ENCODE data around the gene TJP2. TPM values are rescaled to one million over a fixed set of nuclear protein-coding genes. Genes with fewer than 3 reads are reported as not detected.

The TJP2 gene
- total RNA-seq, 2 donors from 2014 or later: 45.1 to 53.0 TPM

DNA sequence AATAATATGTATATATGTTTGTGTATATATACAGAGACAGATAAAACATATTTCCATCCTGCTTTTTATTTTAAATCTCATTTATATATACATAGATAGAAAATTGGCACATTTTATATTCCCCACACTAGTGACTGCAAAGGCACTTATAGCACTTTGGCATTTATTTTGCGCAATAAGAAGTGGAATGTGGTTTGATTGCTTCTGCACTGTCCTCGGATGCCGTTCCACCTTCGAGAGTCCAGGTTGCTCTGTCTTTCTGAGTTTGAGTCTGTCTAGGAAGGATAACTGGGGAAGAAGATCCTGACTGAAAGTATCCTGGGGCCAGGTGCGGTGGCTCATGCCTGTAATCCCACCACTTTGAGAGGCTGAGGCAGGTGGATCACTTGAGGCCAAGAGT lies 84.5 kb downstream of the TJP2 start:
- TF ChIP-seq, protein P1, sequence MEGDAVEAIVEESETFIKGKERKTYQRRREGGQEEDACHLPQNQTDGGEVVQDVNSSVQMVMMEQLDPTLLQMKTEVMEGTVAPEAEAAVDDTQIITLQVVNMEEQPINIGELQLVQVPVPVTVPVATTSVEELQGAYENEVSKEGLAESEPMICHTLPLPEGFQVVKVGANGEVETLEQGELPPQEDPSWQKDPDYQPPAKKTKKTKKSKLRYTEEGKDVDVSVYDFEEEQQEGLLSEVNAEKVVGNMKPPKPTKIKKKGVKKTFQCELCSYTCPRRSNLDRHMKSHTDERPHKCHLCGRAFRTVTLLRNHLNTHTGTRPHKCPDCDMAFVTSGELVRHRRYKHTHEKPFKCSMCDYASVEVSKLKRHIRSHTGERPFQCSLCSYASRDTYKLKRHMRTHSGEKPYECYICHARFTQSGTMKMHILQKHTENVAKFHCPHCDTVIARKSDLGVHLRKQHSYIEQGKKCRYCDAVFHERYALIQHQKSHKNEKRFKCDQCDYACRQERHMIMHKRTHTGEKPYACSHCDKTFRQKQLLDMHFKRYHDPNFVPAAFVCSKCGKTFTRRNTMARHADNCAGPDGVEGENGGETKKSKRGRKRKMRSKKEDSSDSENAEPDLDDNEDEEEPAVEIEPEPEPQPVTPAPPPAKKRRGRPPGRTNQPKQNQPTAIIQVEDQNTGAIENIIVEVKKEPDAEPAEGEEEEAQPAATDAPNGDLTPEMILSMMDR (conservative IDR thresholded peaks at IDR 0.05): no peak
- Histone ChIP-seq H3K9ac (ENCODE audit: extremely low read depth, low read length, poor library complexity, severe bottlenecking) (no peak overlapping the region), H3K4me1 (ENCODE audit: control insufficient read depth, insufficient read depth, low read length) (no peaks in the 10 kb centered on the region), H3K9me3 (ENCODE audit: control insufficient read depth, low read length) (no peaks in the 10 kb centered on the region), H3K27me3 (ENCODE audit: control insufficient read depth, insufficient read depth, low read length, poor library complexity, severe bottlenecking) (no peaks in the 10 kb centered on the region), H3K36me3 (ENCODE audit: control insufficient read depth, insufficient read depth, low read length) (peaks cover 7% of the 10 kb centered on the region), H3K4me3 (ENCODE audit: low read length) (no peak overlapping the region), H3K27ac (ENCODE audit: low read depth, low read length) (no peak overlapping the region)
- Mint-ChIP-seq H3K27ac (no peak overlapping the region), H3K4me1 (no peaks in the 10 kb centered on the region), H3K9me3 (no peaks in the 10 kb centered on the region), H3K36me3 (ENCODE audit: low read depth) (peaks cover 14% of the 10 kb centered on the region), H3K27me3 (ENCODE audit: insufficient read depth) (no peaks in the 10 kb centered on the region), H3K4me3 (no peak overlapping the region)
- WGBS, 2 experiments (ENCODE audit: insufficient coverage in 1 of 2, insufficient read length in 1 of 2): 94 to 97% methylated on average over 2 to 5 of the region's 5 CpGs
- no peak for DNase-seq

DNA sequence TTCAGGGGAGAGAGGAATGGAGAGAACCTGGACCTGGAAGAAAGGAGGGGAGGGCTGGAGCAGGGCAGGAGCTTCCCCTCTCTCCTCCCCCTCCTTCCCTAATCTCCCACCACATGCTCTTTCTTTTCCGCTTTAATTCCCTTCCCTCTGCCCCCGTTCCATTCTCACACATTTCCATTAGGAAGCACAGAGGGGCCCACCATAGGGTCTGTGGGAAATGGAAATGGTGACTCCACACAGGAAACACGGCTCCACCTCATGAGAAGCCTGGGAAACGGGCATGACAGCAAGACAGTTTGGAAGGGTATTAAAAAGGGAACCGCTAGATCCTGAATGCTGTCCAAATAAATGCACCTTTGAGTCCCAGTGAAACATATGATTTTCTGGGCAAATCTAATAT lies 86.1 kb downstream of the TJP2 start:
- TF ChIP-seq, protein P1 (conservative IDR thresholded peaks at IDR 0.05): no peak
- Mint-ChIP-seq H3K36me3 (ENCODE audit: low read depth) (peaks cover 10% of the 10 kb centered on the region), H3K9me3 (no peaks in the 10 kb centered on the region), H3K4me3 (no peak overlapping the region), H3K27ac (no peak overlapping the region), H3K4me1 (no peaks in the 10 kb centered on the region), H3K27me3 (ENCODE audit: insufficient read depth) (no peaks in the 10 kb centered on the region)
- Histone ChIP-seq H3K27ac (ENCODE audit: low read depth, low read length) (no peak overlapping the region), H3K9me3 (ENCODE audit: control insufficient read depth, low read length) (no peaks in the 10 kb centered on the region), H3K4me3 (ENCODE audit: low read length) (no peak overlapping the region), H3K36me3 (ENCODE audit: control insufficient read depth, insufficient read depth, low read length) (no peaks in the 10 kb centered on the region), H3K9ac (ENCODE audit: extremely low read depth, low read length, poor library complexity, severe bottlenecking) (no peak overlapping the region), H3K4me1 (ENCODE audit: control insufficient read depth, insufficient read depth, low read length) (no peaks in the 10 kb centered on the region), H3K27me3 (ENCODE audit: control insufficient read depth, insufficient read depth, low read length, poor library complexity, severe bottlenecking) (no peaks in the 10 kb centered on the region)
- DNase-seq: no peak
- 83 to 93% methylated on average over 2 to 5 of the region's 5 CpGs for WGBS, 2 experiments (ENCODE audit: insufficient coverage in 1 of 2, insufficient read length in 1 of 2)

DNA sequence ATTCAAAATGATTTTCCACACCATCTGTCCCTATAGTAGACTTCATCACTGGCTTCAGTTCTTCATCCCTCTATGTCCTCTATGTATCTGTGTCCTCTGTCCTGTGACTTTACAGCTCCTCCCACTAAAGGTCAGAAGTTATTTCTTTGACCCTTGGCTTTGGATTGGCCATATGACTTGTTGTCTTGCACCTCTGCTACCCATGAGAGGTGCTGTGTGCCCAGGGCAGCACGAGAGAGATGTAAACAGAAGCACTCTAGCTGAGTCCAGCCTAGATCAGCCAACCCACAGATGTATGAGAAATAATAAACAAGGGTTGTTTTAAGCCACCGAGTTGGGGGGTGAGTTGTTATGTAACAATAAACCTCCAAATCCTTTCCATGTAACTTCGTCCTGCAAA lies 87.6 kb downstream of the TJP2 start:
- Mint-ChIP-seq H3K36me3 (ENCODE audit: low read depth) (peaks cover 4% of the 10 kb centered on the region), H3K27ac (no peak overlapping the region), H3K4me1 (peaks cover 8% of the 10 kb centered on the region), H3K27me3 (ENCODE audit: insufficient read depth) (no peaks in the 10 kb centered on the region), H3K9me3 (no peaks in the 10 kb centered on the region), H3K4me3 (no peak overlapping the region)
- Histone ChIP-seq H3K9me3 (ENCODE audit: control insufficient read depth, low read length) (no peaks in the 10 kb centered on the region), H3K4me1 (ENCODE audit: control insufficient read depth, insufficient read depth, low read length) (no peaks in the 10 kb centered on the region), H3K36me3 (ENCODE audit: control insufficient read depth, insufficient read depth, low read length) (no peaks in the 10 kb centered on the region), H3K27me3 (ENCODE audit: control insufficient read depth, insufficient read depth, low read length, poor library complexity, severe bottlenecking) (no peaks in the 10 kb centered on the region), H3K9ac (ENCODE audit: extremely low read depth, low read length, poor library complexity, severe bottlenecking) (no peak overlapping the region), H3K4me3 (ENCODE audit: low read length) (no peak overlapping the region), H3K27ac (ENCODE audit: low read depth, low read length) (no peak overlapping the region)
- TF ChIP-seq, protein P1 (conservative IDR thresholded peaks at IDR 0.05): no peak
- WGBS, 2 experiments (ENCODE audit: insufficient coverage in 1 of 2, insufficient read length in 1 of 2): 87% methylated on average over 2 to 3 of the region's 3 CpGs
- DNase-seq: no peak
